ENCODE measurements around the gene ADAM11. TPM values are rescaled to one million over a fixed set of nuclear protein-coding genes. Genes with fewer than 3 reads are reported as not detected.

ADAM11 gene
- polyA plus RNA-seq, 4 donors: 0.15 to 0.62 TPM; not detected in 2

- WGBS, 3 donors: 75 to 85% (median 80%) methylated on average over 9 of the region's 9 CpGs
- H3K36me3 ChIP-seq (ENCODE audit: control insufficient read depth in 3 of 3, insufficient read depth in 2 of 3, low read depth in 1 of 3, low read length in 3 of 3): peaks cover 0 to 2% (median 0%) of the 10 kb centered on the region in 3 donors
- H3K4me1 ChIP-seq (ENCODE audit: control insufficient read depth in 3 of 3, insufficient read depth in 2 of 3, low read depth in 1 of 3, low read length in 2 of 3): peaks cover 0 to 5% (median 3%) of the 10 kb centered on the region in 3 donors
- DNase-seq (no peak), FAIRE-seq (no peak)
- H3K4me3 ChIP-seq (ENCODE audit: low read depth in 1 of 3, low read length in 3 of 3): no peak overlapping the region
- H3K27me3 ChIP-seq (ENCODE audit: control insufficient read depth in 3 of 3, insufficient read depth in 3 of 3, low read length in 3 of 3): no peaks in the 10 kb centered on the region
- peak overlapping the region in 1 of 3 donors; percentile 47 for H3K27ac ChIP-seq (ENCODE audit: low read depth in 1 of 3, low read length in 2 of 3)
- H3K9me3 ChIP-seq (ENCODE audit: control insufficient read depth in 2 of 2, insufficient read depth in 1 of 2, low read depth in 1 of 2, low read length in 1 of 2): no peaks in the 10 kb centered on the region
These were observed 36.6 kb downstream of the ADAM11 start for GRCh38 chr17:44795421-44795820.

- no peak for FAIRE-seq
- WGBS, 3 donors: 76 to 83% (median 82%) methylated on average over 10 of the region's 10 CpGs
- no peaks in the 10 kb centered on the region for H3K9me3 ChIP-seq (ENCODE audit: control insufficient read depth in 2 of 2, insufficient read depth in 1 of 2, low read depth in 1 of 2, low read length in 1 of 2)
- DNase-seq: no peak
- H3K27ac ChIP-seq (ENCODE audit: low read depth in 1 of 3, low read length in 2 of 3): no peak overlapping the region
- peaks cover 0 to 2% (median 0%) of the 10 kb centered on the region in 3 donors for H3K36me3 ChIP-seq (ENCODE audit: control insufficient read depth in 3 of 3, insufficient read depth in 2 of 3, low read depth in 1 of 3, low read length in 3 of 3)
- no peaks in the 10 kb centered on the region for H3K27me3 ChIP-seq (ENCODE audit: control insufficient read depth in 3 of 3, insufficient read depth in 3 of 3, low read length in 3 of 3)
- H3K4me3 ChIP-seq (ENCODE audit: low read depth in 1 of 3, low read length in 3 of 3): no peak overlapping the region
- H3K4me1 ChIP-seq (ENCODE audit: control insufficient read depth in 3 of 3, insufficient read depth in 2 of 3, low read depth in 1 of 3, low read length in 2 of 3): peaks cover 0 to 5% (median 3%) of the 10 kb centered on the region in 3 donors
These were observed 37.1 kb downstream of the ADAM11 start for GRCh38 chr17:44795928-44796327.

- Histone ChIP-seq H3K9me3 (ENCODE audit: control insufficient read depth in 2 of 2, insufficient read depth in 1 of 2, low read depth in 1 of 2, low read length in 1 of 2) (no peaks in the 10 kb centered on the region), H3K4me1 (ENCODE audit: control insufficient read depth in 3 of 3, insufficient read depth in 2 of 3, low read depth in 1 of 3, low read length in 2 of 3) (peaks cover 0 to 5% (median 3%) of the 10 kb centered on the region in 3 donors), H3K27ac (ENCODE audit: low read depth in 1 of 3, low read length in 2 of 3) (no peak overlapping the region), H3K27me3 (ENCODE audit: control insufficient read depth in 3 of 3, insufficient read depth in 3 of 3, low read length in 3 of 3) (no peaks in the 10 kb centered on the region), H3K4me3 (ENCODE audit: low read depth in 1 of 3, low read length in 3 of 3) (no peak overlapping the region), H3K36me3 (ENCODE audit: control insufficient read depth in 3 of 3, insufficient read depth in 2 of 3, low read depth in 1 of 3, low read length in 3 of 3) (peaks cover 0 to 2% (median 0%) of the 10 kb centered on the region in 3 donors)
- no peak for DNase-seq
- no peak for FAIRE-seq
- 88 to 91% (median 90%) methylated on average over 9 of the region's 9 CpGs for WGBS, 3 donors
These were observed 37.9 kb downstream of the ADAM11 start for GRCh38 chr17:44796731-44797130.

GRCh38 chr17:44797802-44798201, 39.0 kb downstream of the ADAM11 start:
- DNase-seq (no peak), FAIRE-seq (no peak)
- no peak overlapping the region for H3K4me3 ChIP-seq (ENCODE audit: low read depth in 1 of 3, low read length in 3 of 3)
- H3K27ac ChIP-seq (ENCODE audit: low read depth in 1 of 3, low read length in 2 of 3): peak overlapping the region in 1 of 3 donors; percentile 76
- no peaks in the 10 kb centered on the region for H3K9me3 ChIP-seq (ENCODE audit: control insufficient read depth in 2 of 2, insufficient read depth in 1 of 2, low read depth in 1 of 2, low read length in 1 of 2)
- 76 to 78% (median 78%) methylated on average over 11 of the region's 11 CpGs for WGBS, 3 donors
- no peaks in the 10 kb centered on the region for H3K27me3 ChIP-seq (ENCODE audit: control insufficient read depth in 3 of 3, insufficient read depth in 3 of 3, low read length in 3 of 3)
- H3K4me1 ChIP-seq (ENCODE audit: control insufficient read depth in 3 of 3, insufficient read depth in 2 of 3, low read depth in 1 of 3, low read length in 2 of 3): peaks cover 0 to 5% (median 3%) of the 10 kb centered on the region in 3 donors
- peaks cover 0 to 2% (median 0%) of the 10 kb centered on the region in 3 donors for H3K36me3 ChIP-seq (ENCODE audit: control insufficient read depth in 3 of 3, insufficient read depth in 2 of 3, low read depth in 1 of 3, low read length in 3 of 3)

GRCh38 chr17:44798356-44798755, 39.6 kb downstream of the ADAM11 start:
- no peak for FAIRE-seq
- H3K36me3 ChIP-seq (ENCODE audit: control insufficient read depth in 3 of 3, insufficient read depth in 2 of 3, low read depth in 1 of 3, low read length in 3 of 3): peaks cover 0 to 2% (median 0%) of the 10 kb centered on the region in 3 donors
- no peak overlapping the region for H3K27ac ChIP-seq (ENCODE audit: low read depth in 1 of 3, low read length in 2 of 3)
- H3K4me1 ChIP-seq (ENCODE audit: control insufficient read depth in 3 of 3, insufficient read depth in 2 of 3, low read depth in 1 of 3, low read length in 2 of 3): peaks cover 0 to 5% (median 3%) of the 10 kb centered on the region in 3 donors
- no peak overlapping the region for H3K4me3 ChIP-seq (ENCODE audit: low read depth in 1 of 3, low read length in 3 of 3)
- no peaks in the 10 kb centered on the region for H3K27me3 ChIP-seq (ENCODE audit: control insufficient read depth in 3 of 3, insufficient read depth in 3 of 3, low read length in 3 of 3)
- H3K9me3 ChIP-seq (ENCODE audit: control insufficient read depth in 2 of 2, insufficient read depth in 1 of 2, low read depth in 1 of 2, low read length in 1 of 2): no peaks in the 10 kb centered on the region
- 42 to 62% (median 50%) methylated on average over 2 of the region's 2 CpGs for WGBS, 3 donors
- DNase-seq: peak in 1 of 2 donors; percentile 52

- Histone ChIP-seq H3K27me3 (ENCODE audit: control insufficient read depth in 3 of 3, insufficient read depth in 3 of 3, low read length in 3 of 3) (peaks cover 0 to 3% (median 0%) of the 10 kb centered on the region in 3 donors), H3K4me1 (ENCODE audit: control insufficient read depth in 3 of 3, insufficient read depth in 2 of 3, low read depth in 1 of 3, low read length in 2 of 3) (peaks cover 0 to 3% (median 0%) of the 10 kb centered on the region in 3 donors), H3K27ac (ENCODE audit: low read depth in 1 of 3, low read length in 2 of 3) (no peak overlapping the region), H3K4me3 (ENCODE audit: low read depth in 1 of 3, low read length in 3 of 3) (no peak overlapping the region), H3K9me3 (ENCODE audit: control insufficient read depth in 2 of 2, insufficient read depth in 1 of 2, low read depth in 1 of 2, low read length in 1 of 2) (no peaks in the 10 kb centered on the region), H3K36me3 (ENCODE audit: control insufficient read depth in 3 of 3, insufficient read depth in 2 of 3, low read depth in 1 of 3, low read length in 3 of 3) (peaks cover 0 to 7% (median 0%) of the 10 kb centered on the region in 3 donors)
- 88 to 92% (median 91%) methylated on average over 5 of the region's 5 CpGs for WGBS, 3 donors
- DNase-seq: no peak
- no peak for FAIRE-seq
These were observed 43.1 kb downstream of the ADAM11 start for GRCh38 chr17:44801880-44802279.

GRCh38 chr17:44804302-44805089, 45.7 kb downstream of the ADAM11 start:
- WGBS, 3 donors: 75 to 84% (median 84%) methylated on average over 10 of the region's 10 CpGs
- Histone ChIP-seq H3K4me1 (ENCODE audit: control insufficient read depth in 3 of 3, insufficient read depth in 2 of 3, low read depth in 1 of 3, low read length in 2 of 3) (no peaks in the 10 kb centered on the region), H3K9me3 (ENCODE audit: control insufficient read depth in 2 of 2, insufficient read depth in 1 of 2, low read depth in 1 of 2, low read length in 1 of 2) (no peaks in the 10 kb centered on the region), H3K27ac (ENCODE audit: low read depth in 1 of 3, low read length in 2 of 3) (no peak overlapping the region), H3K4me3 (ENCODE audit: low read depth in 1 of 3, low read length in 3 of 3) (no peak overlapping the region), H3K27me3 (ENCODE audit: control insufficient read depth in 3 of 3, insufficient read depth in 3 of 3, low read length in 3 of 3) (peaks cover 0 to 3% (median 0%) of the 10 kb centered on the region in 3 donors), H3K36me3 (ENCODE audit: control insufficient read depth in 3 of 3, insufficient read depth in 2 of 3, low read depth in 1 of 3, low read length in 3 of 3) (peaks cover 0 to 7% (median 0%) of the 10 kb centered on the region in 3 donors)
- FAIRE-seq (no peak), DNase-seq (peak in 1 of 2 donors; percentile 16)

- Histone ChIP-seq H3K27ac (ENCODE audit: low read depth in 1 of 3, low read length in 2 of 3) (no peak overlapping the region), H3K4me3 (ENCODE audit: low read depth in 1 of 3, low read length in 3 of 3) (no peak overlapping the region), H3K36me3 (ENCODE audit: control insufficient read depth in 3 of 3, insufficient read depth in 2 of 3, low read depth in 1 of 3, low read length in 3 of 3) (peaks cover 0 to 7% (median 0%) of the 10 kb centered on the region in 3 donors), H3K9me3 (ENCODE audit: control insufficient read depth in 2 of 2, insufficient read depth in 1 of 2, low read depth in 1 of 2, low read length in 1 of 2) (no peaks in the 10 kb centered on the region), H3K27me3 (ENCODE audit: control insufficient read depth in 3 of 3, insufficient read depth in 3 of 3, low read length in 3 of 3) (peaks cover 0 to 3% (median 0%) of the 10 kb centered on the region in 3 donors), H3K4me1 (ENCODE audit: control insufficient read depth in 3 of 3, insufficient read depth in 2 of 3, low read depth in 1 of 3, low read length in 2 of 3) (no peaks in the 10 kb centered on the region)
- FAIRE-seq: no peak
- DNase-seq: no peak
- 29 to 64% (median 41%) methylated on average over 4 of the region's 4 CpGs for WGBS, 3 donors
These were observed 48.5 kb downstream of the ADAM11 start for GRCh38 chr17:44807093-44807816.
